Measurements from ENCODE around the gene FBXW11.

FBXW11 gene

DNA sequence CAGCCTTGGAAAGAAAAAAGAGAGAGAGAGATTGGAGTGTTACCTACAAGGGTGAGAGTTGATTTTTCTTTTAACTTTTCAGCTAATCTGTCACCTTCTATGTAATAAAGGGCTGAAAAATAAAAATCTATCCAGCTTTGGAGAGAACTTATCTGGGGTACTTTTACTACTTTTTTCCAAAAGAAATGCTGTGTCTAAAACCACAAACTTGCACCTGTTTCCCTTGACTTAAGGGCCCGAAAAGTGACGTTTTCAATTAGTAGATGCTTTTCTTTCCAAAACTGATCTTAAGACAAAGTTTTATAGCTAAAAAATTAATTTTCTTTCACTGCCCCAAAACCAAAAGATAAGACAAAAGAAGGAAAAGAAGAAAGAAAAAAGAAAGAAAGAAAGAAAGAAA, 172.0 kb downstream of the FBXW11 start:
- TF ChIP-seq, protein P1, sequence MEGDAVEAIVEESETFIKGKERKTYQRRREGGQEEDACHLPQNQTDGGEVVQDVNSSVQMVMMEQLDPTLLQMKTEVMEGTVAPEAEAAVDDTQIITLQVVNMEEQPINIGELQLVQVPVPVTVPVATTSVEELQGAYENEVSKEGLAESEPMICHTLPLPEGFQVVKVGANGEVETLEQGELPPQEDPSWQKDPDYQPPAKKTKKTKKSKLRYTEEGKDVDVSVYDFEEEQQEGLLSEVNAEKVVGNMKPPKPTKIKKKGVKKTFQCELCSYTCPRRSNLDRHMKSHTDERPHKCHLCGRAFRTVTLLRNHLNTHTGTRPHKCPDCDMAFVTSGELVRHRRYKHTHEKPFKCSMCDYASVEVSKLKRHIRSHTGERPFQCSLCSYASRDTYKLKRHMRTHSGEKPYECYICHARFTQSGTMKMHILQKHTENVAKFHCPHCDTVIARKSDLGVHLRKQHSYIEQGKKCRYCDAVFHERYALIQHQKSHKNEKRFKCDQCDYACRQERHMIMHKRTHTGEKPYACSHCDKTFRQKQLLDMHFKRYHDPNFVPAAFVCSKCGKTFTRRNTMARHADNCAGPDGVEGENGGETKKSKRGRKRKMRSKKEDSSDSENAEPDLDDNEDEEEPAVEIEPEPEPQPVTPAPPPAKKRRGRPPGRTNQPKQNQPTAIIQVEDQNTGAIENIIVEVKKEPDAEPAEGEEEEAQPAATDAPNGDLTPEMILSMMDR (IDR thresholded peaks at IDR 0.05; ENCODE audit: low read depth, low read length): no peak
- no peak for DNase-seq (ENCODE audit: extremely low read depth, low read depth)

- no peak for DNase-seq (ENCODE audit: extremely low read depth, low read depth)
- TF ChIP-seq, protein P1 (IDR thresholded peaks at IDR 0.05; ENCODE audit: low read depth, low read length): no peak
These were observed 173.7 kb downstream of the FBXW11 start for GRCh38 chr5:171832775-171833174.

DNA sequence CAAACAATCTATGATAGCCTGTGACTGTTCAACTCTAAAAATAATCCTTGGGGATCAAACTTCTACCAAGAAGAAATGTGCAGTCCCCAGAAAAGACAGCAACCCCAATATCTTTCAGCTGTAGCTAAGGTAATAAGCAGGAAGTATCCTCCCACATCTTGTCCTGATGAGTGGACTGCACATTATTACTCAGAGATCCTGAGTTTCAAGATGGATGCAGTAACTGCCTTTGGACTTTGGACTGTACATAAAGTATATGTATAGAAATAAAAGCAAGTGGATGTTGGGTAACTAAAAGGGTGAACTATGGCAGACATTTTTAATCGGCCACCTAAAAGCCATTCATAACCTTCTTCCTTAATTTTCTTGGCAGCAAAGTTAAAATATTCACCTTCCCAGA, 175.8 kb downstream of the FBXW11 start:
- TF ChIP-seq, protein P1 (IDR thresholded peaks at IDR 0.05; ENCODE audit: low read depth, low read length): no peak
- no peak for DNase-seq (ENCODE audit: extremely low read depth, low read depth)

- TF ChIP-seq, protein P1 (IDR thresholded peaks at IDR 0.05; ENCODE audit: low read depth, low read length): no peak
- DNase-seq (ENCODE audit: extremely low read depth, low read depth): no peak
These were observed 179.3 kb downstream of the FBXW11 start for GRCh38 chr5:171827162-171827561.

DNA sequence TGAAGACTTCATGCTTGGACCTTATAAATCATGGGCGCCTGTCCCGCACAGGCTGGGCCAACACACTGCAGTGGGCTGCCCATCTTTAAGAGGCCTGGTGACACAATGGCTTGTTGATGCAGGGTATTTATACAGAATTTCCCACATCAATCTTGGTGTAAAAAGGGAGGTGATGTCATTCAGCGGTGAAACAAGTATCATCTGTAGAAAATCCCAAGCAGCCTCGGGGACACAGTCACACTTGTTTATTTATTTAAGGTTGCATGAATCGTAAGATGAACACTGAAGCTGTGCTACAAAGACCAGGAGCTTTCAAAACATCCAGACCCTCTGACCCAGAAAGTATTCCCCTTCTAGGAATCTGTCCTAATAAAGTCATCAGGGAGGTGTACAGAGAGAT, 180.3 kb downstream of the FBXW11 start:
- TF ChIP-seq, protein P1 (IDR thresholded peaks at IDR 0.05; ENCODE audit: low read depth, low read length): no peak
- no peak for DNase-seq (ENCODE audit: extremely low read depth, low read depth)

DNA sequence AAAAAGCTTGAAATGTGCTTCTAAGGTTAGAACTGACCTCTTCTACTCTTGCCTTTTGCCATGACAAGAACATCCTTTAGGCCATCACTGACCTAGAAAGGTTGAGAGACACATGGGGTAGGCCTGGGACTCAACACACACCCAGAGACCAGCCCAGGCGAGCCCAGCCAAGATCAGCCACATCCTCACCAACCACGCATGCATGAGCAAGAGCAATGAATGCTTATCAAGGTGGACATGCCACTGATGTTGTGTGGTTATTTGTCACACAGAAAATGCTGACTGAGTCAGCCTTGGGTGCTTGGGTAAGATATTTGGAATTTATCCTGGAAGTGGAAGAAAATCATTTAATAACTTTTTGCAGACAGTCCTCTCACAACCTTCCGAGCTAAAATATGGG, 181.4 kb downstream of the FBXW11 start:
- no peak for DNase-seq (ENCODE audit: extremely low read depth, low read depth)
- TF ChIP-seq, protein P1 (IDR thresholded peaks at IDR 0.05; ENCODE audit: low read depth, low read length): no peak

DNA sequence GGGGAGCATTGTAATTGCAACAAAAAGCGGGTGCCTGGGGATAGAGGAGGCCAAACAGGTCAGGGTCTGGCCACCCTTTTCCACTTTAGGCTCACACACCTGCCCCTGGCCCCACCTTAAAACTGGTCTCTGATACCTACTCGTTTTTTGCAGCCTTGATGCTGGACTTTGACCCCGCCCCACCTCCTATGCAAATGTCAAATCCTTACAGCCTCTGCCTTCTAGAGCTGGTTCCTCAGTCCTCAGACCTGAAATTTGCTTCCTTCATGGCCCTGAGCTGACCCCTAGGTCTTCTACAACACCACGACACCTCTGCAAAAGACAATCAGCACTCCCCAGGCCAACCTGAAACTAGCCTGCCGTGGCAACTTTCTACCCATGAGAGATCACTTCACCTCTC, 183.2 kb downstream of the FBXW11 start:
- TF ChIP-seq, protein P1 (IDR thresholded peaks at IDR 0.05; ENCODE audit: low read depth, low read length): no peak
- no peak for DNase-seq (ENCODE audit: extremely low read depth, low read depth)
